ENCODE measurements around the gene PDGFD.

GRCh38 chr11:103862802-103863174 is 301.2 kb downstream of the PDGFD start:
- TF ChIP-seq EZH2 (IDR thresholded peaks at IDR 0.05; ENCODE audit: borderline replicate concordance, low read depth, low read length, severe bottlenecking): no peak
- no peak for TF ChIP-seq POLR2A (IDR thresholded peaks at IDR 0.05; ENCODE audit: low read depth, low read length)
- TF ChIP-seq CTCF (IDR thresholded peaks at IDR 0.05; ENCODE audit: extremely low read depth in 1 of 2, insufficient read depth in 1 of 2, low read depth in 1 of 2, low read length in 2 of 2): no peak
- TF ChIP-seq GATA2 (IDR thresholded peaks at IDR 0.05; ENCODE audit: insufficient read depth, insufficient read length, low read depth, low read length): no peak
- no peak for TF ChIP-seq POLR2AphosphoS5 (IDR thresholded peaks at IDR 0.05; ENCODE audit: insufficient read depth, low read depth, low read length)
- TF ChIP-seq MAX (IDR thresholded peaks at IDR 0.05; ENCODE audit: insufficient read depth, insufficient read length): no peak
- no peak for TF ChIP-seq JUN (IDR thresholded peaks at IDR 0.05; ENCODE audit: borderline replicate concordance, insufficient read depth, insufficient read length, low read depth)
- no peak for TF ChIP-seq MYC (IDR thresholded peaks at IDR 0.05; ENCODE audit: low read depth, low read length)

Data from endothelial cell of umbilical vein (primary cell).